Measurements from ENCODE around the gene DOCK1.

DOCK1 gene

GRCh38 chr10:127149501-127150081 is 244.4 kb downstream of the DOCK1 start:
- no peak for DNase-seq

GRCh38 chr10:127150136-127150535 is 244.9 kb downstream of the DOCK1 start:
- DNase-seq = no peak

GRCh38 chr10:127151541-127151940 is 246.3 kb downstream of the DOCK1 start:
- no peak for DNase-seq

GRCh38 chr10:127151981-127152699 is 246.9 kb downstream of the DOCK1 start:
- no peak for DNase-seq

GRCh38 chr10:127153181-127153580 is 248.0 kb downstream of the DOCK1 start:
- no peak for DNase-seq

GRCh38 chr10:127154831-127155620 is 249.8 kb downstream of the DOCK1 start:
- DNase-seq = no peak

GRCh38 chr10:127157089-127157488 is 251.9 kb downstream of the DOCK1 start:
- DNase-seq = no peak

- peak; percentile 7 for DNase-seq
Observed at GRCh38 chr10:127157506-127158200, 252.4 kb downstream of the DOCK1 start.

- no peak for DNase-seq
Observed at GRCh38 chr10:127158662-127159061, 253.4 kb downstream of the DOCK1 start.

GRCh38 chr10:127159648-127160245 is 254.5 kb downstream of the DOCK1 start:
- DNase-seq = no peak

- DNase-seq = no peak
Observed at GRCh38 chr10:127161482-127161881, 256.3 kb downstream of the DOCK1 start.

- no peak for DNase-seq
Observed at GRCh38 chr10:127162841-127163240, 257.6 kb downstream of the DOCK1 start.

- no peak for DNase-seq
Observed at GRCh38 chr10:127168261-127168660, 263.0 kb downstream of the DOCK1 start.

GRCh38 chr10:127174866-127175265 is 269.6 kb downstream of the DOCK1 start:
- DNase-seq = no peak

GRCh38 chr10:127175357-127176110 is 270.3 kb downstream of the DOCK1 start:
- no peak for DNase-seq

GRCh38 chr10:127176649-127177048 is 271.4 kb downstream of the DOCK1 start:
- DNase-seq = no peak

GRCh38 chr10:127179612-127180250 is 274.5 kb downstream of the DOCK1 start:
- no peak for DNase-seq

- no peak for DNase-seq
Observed at GRCh38 chr10:127182161-127182560, 276.9 kb downstream of the DOCK1 start.

- no peak for DNase-seq
Observed at GRCh38 chr10:127184582-127184981, 279.4 kb downstream of the DOCK1 start.

GRCh38 chr10:127186813-127187212 is 281.6 kb downstream of the DOCK1 start:
- DNase-seq = no peak

- no peak for DNase-seq
Observed at GRCh38 chr10:127189226-127189625, 284.0 kb downstream of the DOCK1 start.

- no peak for DNase-seq
Observed at GRCh38 chr10:127190427-127190826, 285.2 kb downstream of the DOCK1 start.

Data from NCI-H345 (cell line).